ENCODE results near the gene VIL1.

DNA sequence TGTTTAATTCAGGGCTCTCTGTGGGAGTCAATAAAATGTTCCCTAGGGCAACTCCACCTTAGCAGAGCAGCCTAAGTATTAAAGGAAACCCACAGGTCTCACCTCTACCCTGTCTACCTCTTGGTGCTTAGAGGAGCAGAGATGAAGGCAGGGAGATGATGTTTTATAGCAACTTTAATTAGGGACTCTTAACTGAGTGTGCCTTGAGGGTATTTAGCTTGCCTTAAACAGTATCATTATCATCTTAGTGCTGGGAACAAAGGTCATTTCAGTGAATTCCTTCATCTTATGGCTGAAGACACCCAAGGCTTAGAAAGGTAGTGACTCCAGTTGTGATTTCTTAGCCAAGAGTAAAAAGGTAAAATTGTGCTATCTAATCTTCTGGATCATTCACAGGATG, 26.7 kb downstream of the VIL1 start:
- TF ChIP-seq YY1 (IDR thresholded peaks at IDR 0.05; ENCODE audit: insufficient read depth, insufficient read length) (no peak), SUZ12 (IDR thresholded peaks at IDR 0.05; ENCODE audit: extremely low read depth, insufficient read depth, insufficient read length) (no peak), ZNF274 (IDR thresholded peaks at IDR 0.05; ENCODE audit: low read depth, low read length) (no peak)
